Erythroblast (primary cell): ENCODE results near the gene TAF11L13.
"Not testable (repeated sequence)": the region's sequence is repeated elsewhere in the genome, so short reads cannot be mapped to it uniquely, and the experiment has no call there.

Experiments
- DNase-seq, 2 experiments: peaks; one replicate each; lab custom pipeline; 2025; lab: John Stamatoyannopoulos, UW
- GATA1 ChIP-seq: IDR thresholded peaks from 2 replicates; pipeline ENCODE4 v1.6.1; 2011; ENCODE audit warnings: low read depth, mild to moderate bottlenecking, control low read depth, low read length, moderate library complexity
- POLR2A ChIP-seq: IDR thresholded peaks from 2 replicates; pipeline ENCODE4 v1.6.1; 2011; ENCODE audit warnings: mild to moderate bottlenecking, low read length

Gene TAF11L13

GRCh38 chr5:17631788-17632187 lies at the start of gene TAF11L13:
TSS of gene TAF11L13 (plus strand) at chr5:17632088.
- DNase-seq, result not testable (repeated sequence)

- not testable (repeated sequence) for DNase-seq
These were observed 46.2 kb upstream of the TAF11L13 start, which contains the start of gene TAF11L7 for GRCh38 chr5:17585658-17586057. TSS of gene TAF11L7 (minus strand) at chr5:17585758.

- not testable (repeated sequence) for DNase-seq
These were observed 41.0 kb upstream of the TAF11L13 start, which contains the start of gene TAF11L8 for GRCh38 chr5:17590860-17591259. TSS of gene TAF11L8 (minus strand) at chr5:17590960.

- DNase-seq, result not testable (repeated sequence)
These were observed 37.6 kb upstream of the TAF11L13 start, which contains the start of gene TAF11L9 for GRCh38 chr5:17594255-17594654. TSS of gene TAF11L9 (minus strand) at chr5:17594394.

GRCh38 chr5:17597728-17598127 lies 34.2 kb upstream of the TAF11L13 start, which contains the start of gene TAF11L10:
TSS of gene TAF11L10 (minus strand) at chr5:17597828.
- not testable (repeated sequence) for DNase-seq

- not testable (repeated sequence) for DNase-seq
These were observed 28.0 kb upstream of the TAF11L13 start, which contains the start of gene TAF11L11 for GRCh38 chr5:17603880-17604279. TSS of gene TAF11L11 (plus strand) at chr5:17604183.

GRCh38 chr5:17604951-17605350 lies 26.9 kb upstream of the TAF11L13 start:
- TF ChIP-seq POLR2A (no peak), GATA1 (no peak)
- no peak for DNase-seq

- not testable (repeated sequence) for DNase-seq
These were observed 24.4 kb upstream of the TAF11L13 start for GRCh38 chr5:17607461-17607860.

GRCh38 chr5:17610092-17610491 lies 21.8 kb upstream of the TAF11L13 start, which contains the start of gene TAF11L12:
TSS of gene TAF11L12 (plus strand) at chr5:17610392.
- not testable (repeated sequence) for DNase-seq

- TF ChIP-seq POLR2A, result no peak
- no peak for TF ChIP-seq GATA1
- no peak for DNase-seq
These were observed 16.8 kb upstream of the TAF11L13 start for GRCh38 chr5:17614872-17615605.

- TF ChIP-seq POLR2A (no peak), GATA1 (no peak)
- no peak for DNase-seq
These were observed 12.5 kb upstream of the TAF11L13 start for GRCh38 chr5:17619354-17619753.

- no peak for TF ChIP-seq GATA1
- DNase-seq, result no peak
These were observed 11.3 kb upstream of the TAF11L13 start for GRCh38 chr5:17620627-17621026.

GRCh38 chr5:17625686-17626085 lies 6.2 kb upstream of the TAF11L13 start:
- TF ChIP-seq POLR2A (no peak), GATA1 (no peak)
- DNase-seq, result no peak

GRCh38 chr5:17634160-17634559 lies 2.3 kb downstream of the TAF11L13 start, which contains the start of gene TAF11L14:
TSS of gene TAF11L14 (plus strand) at chr5:17634460.
- TF ChIP-seq POLR2A (no peak), GATA1 (no peak)

GRCh38 chr5:17649232-17649631 lies 17.3 kb downstream of the TAF11L13 start:
- not testable (repeated sequence) for DNase-seq

More at GRCh38 chr5:17634160-17634559, 2.3 kb downstream of the TAF11L13 start, which contains the start of gene TAF11L14:
- DNase-seq, result no peak

- DNase-seq, result not testable (repeated sequence)
These were observed 23.4 kb downstream of the TAF11L13 start for GRCh38 chr5:17655201-17655759.
